ENCODE data around the gene NASP.

GRCh38 chr1:45545553-45546310, 38.1 kb upstream of the NASP start:
- TF ChIP-seq, protein P1, sequence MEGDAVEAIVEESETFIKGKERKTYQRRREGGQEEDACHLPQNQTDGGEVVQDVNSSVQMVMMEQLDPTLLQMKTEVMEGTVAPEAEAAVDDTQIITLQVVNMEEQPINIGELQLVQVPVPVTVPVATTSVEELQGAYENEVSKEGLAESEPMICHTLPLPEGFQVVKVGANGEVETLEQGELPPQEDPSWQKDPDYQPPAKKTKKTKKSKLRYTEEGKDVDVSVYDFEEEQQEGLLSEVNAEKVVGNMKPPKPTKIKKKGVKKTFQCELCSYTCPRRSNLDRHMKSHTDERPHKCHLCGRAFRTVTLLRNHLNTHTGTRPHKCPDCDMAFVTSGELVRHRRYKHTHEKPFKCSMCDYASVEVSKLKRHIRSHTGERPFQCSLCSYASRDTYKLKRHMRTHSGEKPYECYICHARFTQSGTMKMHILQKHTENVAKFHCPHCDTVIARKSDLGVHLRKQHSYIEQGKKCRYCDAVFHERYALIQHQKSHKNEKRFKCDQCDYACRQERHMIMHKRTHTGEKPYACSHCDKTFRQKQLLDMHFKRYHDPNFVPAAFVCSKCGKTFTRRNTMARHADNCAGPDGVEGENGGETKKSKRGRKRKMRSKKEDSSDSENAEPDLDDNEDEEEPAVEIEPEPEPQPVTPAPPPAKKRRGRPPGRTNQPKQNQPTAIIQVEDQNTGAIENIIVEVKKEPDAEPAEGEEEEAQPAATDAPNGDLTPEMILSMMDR (IDR thresholded peaks at IDR 0.05 in 8 of 11, conservative IDR thresholded peaks at IDR 0.05 in 3 of 11): no peak
- no peak for TF ChIP-seq POLR2AphosphoS5 (IDR thresholded peaks at IDR 0.05)

Data from spleen (tissue), 7 donors.